HG03159 (cell line): ENCODE measurements around the gene CACNA1B.
"Not testable (repeated sequence)": the region's sequence is repeated elsewhere in the genome, so short reads cannot be mapped to it uniquely, and the experiment has no call there.

Experiments used
- ATAC-seq: cut with Tn5 transposase; IDR thresholded peaks from one replicate; pipeline ENCODE4 v1.9.1; 2021; ENCODE audit warnings: mild to moderate bottlenecking, moderate library complexity; ENCODE audit not compliant: unreplicated experiment

CACNA1B gene

DNA sequence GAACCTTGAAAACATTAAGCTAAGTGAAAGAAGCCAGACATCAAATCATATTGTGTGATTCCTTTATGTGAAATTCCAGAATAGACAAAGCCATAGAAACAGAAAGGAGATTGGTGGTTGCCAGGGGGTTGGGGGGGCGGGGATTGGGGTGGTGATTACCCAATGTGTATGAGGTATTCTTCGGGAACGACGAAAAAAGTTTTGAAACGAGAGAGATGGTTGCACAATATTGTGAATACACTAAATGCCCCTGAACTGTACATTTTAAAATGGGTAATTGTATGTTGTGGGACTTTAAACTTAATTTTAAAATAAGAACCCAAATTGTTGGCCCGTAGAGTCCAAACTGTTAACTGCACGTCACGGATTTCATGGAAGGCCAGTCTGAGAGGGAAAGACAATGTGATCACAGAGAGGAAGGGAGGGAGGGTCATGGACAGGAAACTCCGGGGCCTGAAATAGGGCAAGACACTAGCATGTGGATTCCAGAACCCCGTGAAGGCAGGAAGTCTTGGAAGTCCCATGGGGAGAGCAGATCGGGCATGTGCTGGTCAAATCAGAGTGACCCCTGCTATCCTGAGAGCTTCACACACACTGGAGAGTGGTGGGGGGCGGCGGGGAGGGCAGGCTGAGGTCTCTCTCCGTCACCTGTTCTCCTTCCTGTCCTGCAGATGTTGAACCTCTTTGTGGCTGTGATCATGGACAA is 218.4 kb downstream of the CACNA1B start:
- ATAC-seq, result no peak

DNA sequence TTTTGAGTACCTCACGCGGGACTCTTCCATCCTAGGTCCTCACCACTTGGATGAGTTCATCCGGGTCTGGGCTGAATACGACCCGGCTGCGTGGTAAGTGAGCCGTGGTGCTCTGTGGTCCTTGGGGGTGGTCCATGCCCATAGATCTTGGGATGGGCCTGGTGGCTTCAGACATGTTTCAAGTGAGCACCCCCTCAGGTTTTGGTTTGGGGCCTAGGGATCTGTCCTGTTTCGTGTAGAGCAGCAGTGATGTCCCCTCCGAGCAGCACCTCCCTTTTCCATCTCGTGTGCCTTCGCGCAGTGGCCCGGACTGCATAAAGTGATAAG is 218.9 kb downstream of the CACNA1B start:
- ATAC-seq, result no peak

DNA sequence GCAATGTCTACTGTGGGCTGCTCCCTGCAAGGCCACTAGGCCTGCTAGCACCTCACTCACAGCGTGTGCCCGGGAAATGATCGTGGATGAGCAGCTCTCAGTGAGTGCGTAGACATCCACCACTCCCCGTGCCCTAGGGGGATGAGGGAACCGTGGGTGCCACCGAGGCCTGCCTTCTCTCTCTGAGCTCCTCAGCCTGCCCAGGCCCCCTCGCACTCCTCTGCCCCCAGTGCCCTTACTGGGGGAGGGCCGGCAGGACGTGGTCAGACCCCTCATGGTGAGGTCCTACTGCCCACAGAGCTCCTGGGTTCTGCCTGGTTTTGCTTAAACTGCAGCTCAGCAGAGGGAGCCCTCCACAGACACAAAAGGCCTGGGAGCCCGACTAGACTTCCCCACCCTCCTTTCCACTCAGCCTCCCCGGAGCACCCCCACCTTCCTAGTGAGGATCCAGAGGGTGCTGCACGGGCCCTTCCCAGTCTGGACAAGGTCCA is 220.0 kb downstream of the CACNA1B start:
- no peak for ATAC-seq

DNA sequence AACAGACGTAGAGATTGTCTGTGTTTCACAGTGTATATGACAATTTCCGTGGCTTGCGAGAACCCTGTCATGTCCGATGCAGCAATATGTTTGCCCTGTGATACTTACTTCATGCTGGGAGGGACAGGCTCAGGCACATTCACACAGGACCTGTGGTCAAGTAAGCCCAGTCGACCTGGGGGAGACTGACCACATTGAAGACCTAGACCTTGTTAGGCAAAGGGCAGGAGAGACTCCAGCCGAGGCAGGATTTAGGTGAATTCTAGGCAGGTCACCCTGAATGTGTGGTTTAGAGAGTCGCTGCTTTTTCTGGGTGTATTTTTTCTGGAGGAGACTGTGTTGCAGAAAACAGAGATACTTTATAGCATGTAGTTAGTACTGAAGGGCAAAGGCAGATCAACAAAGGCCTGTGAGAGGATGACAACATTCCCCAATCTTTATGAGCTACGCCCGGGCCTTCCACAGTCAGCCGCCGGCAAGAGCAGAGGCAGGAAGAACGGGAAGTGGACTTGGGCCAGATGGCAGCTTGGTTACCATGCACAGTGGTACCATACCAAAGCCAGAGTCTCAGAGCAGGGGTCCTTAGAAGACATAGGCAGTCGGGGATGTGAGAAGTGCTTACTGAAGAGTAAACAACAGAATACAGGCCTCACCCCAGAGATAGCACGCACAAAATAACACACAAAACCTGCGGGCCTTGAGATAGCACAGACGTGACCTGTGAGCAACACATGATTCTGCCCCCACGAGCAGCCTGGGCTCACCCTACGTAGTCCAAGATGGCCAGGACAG is 220.7 kb downstream of the CACNA1B start:
- no peak for ATAC-seq

DNA sequence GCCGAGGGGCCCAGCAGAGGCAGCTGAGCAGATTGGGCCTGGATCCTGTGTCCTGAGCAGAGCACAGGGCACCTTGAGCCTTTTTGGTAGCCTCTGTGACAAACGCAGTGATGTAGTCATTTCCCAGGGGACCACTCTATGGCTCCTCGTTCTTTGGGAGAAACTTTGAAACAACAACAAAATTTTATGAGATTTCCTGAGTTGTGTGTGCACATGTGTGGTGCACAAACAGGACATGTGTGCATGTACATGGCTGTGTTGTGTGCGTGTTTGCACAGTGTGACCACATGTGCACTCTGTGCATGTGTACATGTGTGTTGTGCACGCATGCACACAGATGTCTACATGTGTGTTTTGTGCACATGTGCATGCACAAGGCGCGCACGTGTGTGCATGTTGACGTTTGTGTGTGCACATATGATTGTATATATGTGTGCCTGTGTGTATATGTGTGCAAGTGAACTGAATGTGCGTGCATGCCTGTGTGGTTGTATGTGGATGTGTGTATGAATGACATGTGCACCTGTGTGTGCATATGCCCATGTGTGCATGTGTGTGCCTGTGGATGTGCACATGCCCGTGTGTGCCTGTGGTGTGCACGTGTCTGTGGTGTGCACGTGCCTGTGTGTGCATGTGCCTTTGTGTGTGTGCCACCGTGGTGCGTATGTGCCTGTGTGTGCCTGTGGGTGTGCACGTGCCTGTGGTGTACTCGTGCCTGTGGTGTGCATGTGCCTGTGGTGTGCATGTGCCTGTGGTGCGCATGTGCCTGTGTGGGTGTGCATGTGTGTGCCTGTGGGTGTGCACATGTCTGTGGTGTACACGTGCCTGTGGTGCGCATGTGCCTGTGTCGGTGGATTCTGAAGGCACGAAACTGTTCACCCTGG is 221.6 kb downstream of the CACNA1B start:
- ATAC-seq, result no peak

DNA sequence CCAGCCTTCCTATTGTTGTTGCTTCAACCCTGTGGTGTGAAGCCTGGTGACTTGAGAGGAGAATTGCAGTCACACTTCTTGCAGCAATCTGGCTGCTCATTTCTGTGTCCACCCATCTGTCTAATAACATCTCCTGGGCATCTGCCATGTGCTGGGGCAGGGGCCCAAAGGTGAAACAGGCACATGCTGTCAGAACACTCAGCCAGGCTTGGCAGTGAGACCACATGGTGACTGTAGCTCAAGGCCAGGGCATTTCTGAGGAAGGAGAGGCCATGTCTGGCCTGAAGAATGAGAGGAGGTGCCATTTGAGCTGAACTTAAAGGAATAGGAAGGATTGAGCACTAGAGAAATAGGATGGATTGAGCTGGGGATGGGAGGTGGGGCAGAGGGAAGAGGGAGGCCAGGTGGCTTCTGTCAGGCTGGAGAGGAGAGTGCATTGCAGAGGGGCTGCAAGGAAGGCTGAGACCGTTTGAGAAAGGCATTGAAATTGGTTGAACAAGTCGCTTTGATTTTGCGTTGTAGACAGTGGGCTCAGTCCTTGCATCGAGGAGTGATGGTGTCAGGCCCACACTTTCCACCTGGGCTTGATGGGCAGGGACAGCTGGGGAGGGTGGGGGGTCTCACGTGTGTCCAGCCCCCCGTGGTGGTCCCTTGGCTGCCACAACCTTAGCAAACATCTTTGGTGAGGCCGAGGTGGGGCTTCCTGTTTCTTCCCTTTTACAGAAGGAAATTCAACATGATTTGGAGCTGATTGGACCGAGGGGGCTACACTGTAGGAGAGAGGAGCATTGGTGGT is 222.4 kb downstream of the CACNA1B start:
- no peak for ATAC-seq

DNA sequence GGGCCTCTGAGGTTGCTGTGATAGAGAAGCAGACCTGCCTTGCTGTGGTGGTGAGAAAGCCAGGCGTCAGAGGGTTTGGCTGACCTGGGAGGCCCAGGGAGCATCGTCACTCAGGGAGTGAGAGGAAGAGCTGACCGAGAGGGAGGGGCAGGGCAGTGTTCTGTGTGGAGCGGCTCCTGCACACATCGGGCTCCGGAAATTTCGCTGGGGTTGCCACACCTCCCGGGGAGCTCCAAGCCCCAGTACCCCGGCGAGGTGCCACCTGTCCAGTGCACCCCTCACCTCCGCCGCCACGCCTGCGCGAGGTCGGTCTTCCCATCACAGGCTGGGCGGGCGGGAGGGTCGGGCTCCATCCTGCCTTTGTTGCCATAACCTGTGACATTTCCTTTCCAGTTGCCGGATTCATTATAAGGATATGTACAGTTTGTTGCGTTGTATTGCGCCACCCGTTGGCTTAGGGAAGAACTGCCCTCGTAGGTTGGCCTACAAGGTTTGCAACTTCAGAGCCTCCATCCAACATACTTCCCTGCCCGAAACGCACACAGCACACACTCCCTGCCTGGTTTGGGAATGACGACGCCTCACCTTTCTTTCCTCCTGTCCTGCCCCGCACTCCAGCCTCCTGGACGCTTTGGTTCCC is 223.2 kb downstream of the CACNA1B start:
- ATAC-seq, result no peak

DNA sequence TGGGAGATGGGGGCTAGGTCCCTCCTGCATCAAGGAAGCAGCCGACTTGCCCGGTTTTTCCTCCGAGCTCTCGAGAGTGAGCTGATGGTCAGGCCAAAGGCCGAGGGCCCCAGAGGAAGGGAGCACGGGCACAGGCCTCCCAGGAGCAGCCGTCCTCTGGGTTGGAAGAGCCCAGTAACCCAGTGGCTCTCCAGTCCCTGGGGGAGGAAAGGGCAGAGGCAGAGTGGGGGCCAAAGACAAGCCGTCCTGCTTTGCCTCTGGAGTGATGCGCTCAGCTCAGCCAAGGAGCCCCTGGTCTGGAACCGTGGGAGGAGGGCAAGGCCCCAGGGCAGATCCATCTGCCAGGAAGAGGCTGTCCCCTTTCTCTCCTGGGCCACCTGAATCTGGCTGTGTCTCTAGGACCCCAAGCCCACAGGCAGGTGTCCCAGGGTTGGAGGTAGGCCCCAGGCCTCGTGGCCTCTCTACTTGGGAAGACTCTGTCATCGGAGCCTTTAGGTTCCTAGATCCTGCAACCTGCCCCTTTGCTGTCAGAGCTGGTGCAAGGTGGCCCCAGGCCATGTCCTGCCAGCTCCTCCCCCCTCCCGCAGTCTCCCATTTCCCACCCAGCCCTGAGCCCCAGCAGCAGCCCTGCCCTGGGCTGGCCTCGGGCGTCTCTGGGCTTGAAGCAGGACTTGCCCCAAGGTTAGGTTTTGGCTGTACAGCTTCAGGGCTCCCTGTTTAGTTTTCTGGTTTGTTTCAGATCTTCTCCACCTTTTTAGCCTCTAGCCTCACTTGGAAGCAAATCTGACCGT is 224.1 kb downstream of the CACNA1B start:
- no peak for ATAC-seq

DNA sequence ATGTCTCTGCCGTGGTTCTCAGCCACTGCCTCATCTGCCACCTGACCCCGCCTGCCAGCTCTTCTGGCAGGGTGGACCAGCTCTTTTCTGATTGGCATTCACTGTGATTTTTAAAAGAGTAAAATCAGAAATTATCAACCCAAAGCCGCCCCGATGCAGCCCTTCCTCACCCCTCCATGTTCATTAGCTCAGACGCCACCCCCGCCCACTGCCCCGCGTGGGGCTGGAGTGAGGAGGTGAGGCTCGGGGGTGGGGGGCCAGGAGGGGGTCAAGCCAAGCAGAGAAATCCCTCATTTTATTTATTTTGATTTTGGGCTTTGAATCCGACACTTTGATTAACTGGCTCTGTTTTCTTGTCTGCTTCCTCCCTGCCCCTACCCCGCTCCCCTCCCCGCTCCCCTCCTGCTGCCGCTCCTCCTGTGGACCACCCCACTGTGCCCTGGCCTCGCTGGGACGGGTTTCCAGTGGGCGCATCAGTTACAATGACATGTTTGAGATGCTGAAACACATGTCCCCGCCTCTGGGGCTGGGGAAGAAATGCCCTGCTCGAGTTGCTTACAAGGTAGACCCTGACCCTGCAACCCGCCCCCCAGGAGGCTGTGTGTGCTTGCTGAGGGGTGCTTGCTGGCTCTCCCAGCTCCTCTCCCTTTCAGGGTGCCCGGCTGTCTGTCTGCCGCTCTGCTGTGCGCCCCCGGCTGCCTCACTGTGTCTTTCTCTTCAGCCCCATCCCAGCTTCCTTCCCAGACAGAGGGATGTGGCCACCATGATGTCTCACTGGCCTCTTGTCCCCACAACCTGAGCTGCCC is 224.9 kb downstream of the CACNA1B start:
- no peak for ATAC-seq

DNA sequence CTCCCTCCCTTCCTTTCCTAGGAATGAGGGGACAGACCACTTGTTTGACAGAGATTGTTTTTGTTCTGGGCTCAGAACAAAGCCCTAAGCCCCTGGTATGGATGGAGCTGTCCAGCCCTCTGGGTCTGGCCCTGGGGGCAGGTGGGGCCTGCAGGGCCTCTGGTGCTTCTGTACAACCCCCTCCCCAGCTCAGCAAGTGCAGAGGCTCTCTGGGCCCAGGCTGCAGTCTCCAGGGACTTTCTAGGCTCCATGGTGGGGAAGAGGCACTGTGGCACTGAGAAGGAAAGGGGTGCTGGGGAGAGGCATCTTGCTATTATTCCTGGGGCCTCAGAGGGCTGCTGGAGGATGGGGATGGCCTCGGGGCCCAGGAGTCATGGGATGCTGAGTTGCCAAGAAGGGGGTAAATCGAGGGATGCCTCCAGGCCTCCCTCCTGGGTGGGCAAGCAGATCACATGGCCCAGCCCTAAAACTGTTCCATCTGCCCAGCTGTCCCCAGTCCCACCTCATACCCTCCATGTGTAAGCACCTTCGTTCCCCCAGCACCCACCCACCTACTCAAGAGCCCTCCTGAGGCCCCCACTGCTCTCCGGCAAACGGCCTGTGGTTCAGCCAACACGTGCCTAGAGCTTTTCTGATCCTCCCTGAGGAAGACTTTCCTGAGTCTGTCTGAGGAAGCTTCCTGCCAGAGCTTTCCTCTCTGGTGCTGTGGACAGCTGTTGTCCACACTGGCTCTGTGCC is 225.7 kb downstream of the CACNA1B start:
- ATAC-seq, result no peak

DNA sequence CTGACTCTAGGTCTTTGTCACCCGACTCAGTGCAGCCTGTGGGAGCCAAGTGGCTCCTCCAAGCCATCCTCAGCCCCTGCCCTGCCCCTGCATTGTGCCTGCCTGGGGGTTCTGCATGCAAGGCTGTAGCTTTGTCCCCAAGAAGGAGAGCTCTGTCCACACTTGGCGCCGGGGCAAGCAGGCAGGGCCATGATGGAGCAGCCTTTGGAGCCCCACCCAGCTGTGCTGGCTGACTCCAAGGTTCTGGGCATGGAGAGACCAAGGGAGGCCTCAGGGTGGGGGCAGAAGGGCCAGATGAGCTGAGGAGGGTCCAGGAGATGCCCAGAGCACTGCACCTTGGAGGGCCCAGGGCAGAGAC is 226.2 kb downstream of the CACNA1B start:
- no peak for ATAC-seq

DNA sequence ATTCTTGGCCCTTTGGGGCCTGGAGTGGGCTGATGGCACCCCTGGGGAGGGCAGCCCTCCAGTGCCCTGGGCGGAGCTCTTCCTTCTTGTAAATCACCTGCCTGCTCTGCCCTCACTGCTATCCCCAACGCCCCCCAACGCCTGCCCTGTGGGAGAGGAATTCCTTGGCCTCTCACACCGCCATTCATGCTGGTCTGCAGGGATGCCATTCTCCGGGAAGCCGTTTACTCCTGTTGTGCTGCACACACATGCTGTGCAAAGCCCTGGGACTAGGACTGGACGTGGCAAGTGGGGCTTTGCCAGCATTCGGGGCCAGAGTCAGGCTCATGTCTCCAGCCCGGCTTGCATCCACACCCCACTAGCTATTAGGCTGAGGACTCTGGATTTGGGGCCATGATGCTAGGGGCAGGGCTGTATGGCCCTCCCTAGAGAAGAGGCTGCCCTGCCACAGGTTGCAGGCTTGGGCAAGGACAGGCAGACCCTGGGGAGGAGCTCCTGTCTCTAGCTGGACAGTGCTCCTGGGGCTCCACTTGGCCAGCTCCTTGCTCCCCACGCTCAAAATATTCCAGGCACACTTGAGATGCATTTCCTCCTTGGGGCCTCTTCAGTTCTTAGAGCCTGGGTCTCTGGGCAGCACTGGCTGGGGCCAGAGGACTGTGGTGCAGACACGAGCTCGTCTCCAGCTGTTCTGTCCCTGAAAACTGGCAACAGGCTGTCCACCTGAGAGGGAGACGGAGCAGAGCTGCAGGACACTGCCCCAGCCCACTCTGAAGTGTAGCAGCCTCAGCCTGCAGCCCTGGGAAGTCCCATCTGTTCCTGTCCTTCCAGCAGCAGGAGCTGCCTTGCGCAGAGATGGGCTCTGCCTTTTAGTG is 226.9 kb downstream of the CACNA1B start:
- no peak for ATAC-seq

DNA sequence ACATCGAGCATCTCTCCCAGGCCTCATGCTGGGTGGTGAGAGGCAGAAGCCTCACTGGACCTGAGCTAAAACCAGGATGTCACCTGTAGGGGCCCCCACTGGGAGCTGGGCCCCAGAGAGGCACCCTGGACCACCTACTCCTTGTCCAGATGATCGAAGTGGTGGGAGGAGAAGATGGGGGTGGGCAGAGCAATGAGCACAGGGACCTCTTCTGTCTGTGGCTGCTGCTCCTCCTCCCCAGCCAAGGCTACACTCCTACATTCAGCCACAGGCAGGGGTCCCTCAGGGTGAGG is 227.5 kb downstream of the CACNA1B start:
- no peak for ATAC-seq

DNA sequence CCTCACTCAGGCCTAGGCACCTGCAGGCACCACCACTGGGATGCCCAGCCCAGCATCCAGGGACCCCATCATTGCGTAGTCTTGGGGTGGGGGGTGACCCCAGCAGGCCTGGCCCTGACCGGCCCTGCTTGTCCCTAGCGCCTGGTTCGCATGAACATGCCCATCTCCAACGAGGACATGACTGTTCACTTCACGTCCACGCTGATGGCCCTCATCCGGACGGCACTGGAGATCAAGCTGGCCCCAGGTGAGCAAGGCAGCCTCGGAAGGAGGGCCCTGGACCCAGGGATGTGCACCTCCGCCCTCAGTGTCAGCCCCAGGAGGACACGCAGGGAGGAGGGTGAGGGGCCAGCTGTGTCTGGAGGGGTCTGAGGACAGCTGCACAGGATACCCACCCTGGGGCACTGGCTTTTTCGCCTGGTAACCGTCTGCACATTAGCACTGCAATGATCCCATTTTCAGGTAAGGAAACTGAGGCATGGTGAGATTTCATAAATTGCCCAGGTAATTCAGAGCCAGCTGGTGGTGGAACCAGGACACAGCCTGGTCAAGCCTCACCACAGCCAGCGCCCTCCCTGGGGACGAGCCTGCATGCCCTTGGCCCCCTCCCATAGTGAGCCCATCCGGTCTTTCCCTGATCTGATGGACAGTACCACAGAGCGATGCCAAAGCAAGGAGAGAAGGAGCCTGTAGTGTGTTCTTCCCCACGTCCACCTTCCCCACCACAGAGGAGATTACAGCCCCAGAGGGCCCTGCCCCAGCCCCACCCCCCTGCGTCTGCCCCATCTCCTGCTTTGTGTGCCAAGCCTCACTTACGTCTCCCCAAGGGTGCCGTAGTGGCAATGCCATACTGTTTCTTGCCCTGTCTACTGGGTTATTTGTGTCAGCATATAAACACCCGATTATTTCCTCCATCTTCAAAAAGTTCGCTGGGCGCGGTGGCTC is 228.3 kb downstream of the CACNA1B start:
- ATAC-seq, result no peak

DNA sequence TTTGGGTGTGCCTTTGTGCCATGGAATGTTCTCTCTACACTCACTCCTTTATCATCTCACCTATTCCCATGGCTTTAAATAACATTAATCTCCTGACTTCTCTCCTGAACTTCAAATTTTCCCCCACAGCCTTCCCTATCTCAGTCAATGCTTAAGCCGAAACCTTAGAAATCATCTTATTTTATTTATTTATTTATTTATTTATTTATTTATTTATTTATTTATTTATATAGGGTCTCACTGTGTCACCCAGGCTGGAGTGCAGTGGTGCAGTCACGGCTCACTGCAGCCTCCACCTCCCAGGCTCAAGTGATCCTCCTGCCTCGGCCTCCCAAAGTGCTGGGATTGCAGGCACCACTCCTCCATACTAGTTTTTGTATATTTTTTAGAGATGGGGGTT is 229.5 kb downstream of the CACNA1B start:
- not testable (repeated sequence) for ATAC-seq

DNA sequence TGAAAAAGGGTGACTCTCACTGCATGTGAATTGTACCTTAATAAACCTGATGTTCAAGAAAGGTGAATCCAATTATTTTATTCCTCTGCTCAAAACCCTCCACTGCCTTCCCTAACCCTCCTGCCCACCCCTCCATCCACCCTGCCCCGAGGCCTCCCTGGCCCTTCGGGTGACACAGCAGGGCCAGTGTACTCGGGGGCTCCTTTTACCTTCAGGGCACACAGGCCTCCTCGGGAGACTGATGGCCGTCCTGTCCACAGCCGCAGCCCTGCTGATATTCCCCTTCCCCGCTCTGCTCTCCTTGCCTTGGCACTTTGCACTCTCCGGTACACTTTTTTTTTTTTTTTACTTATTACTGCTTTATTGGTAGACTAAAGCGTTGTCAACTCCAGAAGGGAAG is 234.0 kb downstream of the CACNA1B start:
- ATAC-seq, result no peak
